ENCODE measurements around the gene DGKB. TPM values are rescaled to one million over a fixed set of nuclear protein-coding genes. Genes with fewer than 3 reads are reported as not detected.
A peak's percentile ranks its signal among the peaks of the same experiment; 100 is the strongest.

The DGKB gene
- polyA plus RNA-seq: under 1 TPM in 2 of 4 donors, not detected in 2; 0.19 to 0.31 TPM
- long read RNA-seq, donor 1: 0 reads
- long read RNA-seq, donor 2: 0 reads
- long read RNA-seq, donor 3: 0 reads
- long read RNA-seq, donor 4: 0 reads
- long read RNA-seq, donor 5: 0 reads
- long read RNA-seq, donor 6: 0 reads
- long read RNA-seq, donor 7: 0 reads
- long read RNA-seq, donor 8: 0 reads
- long read RNA-seq, donor 9: 0 reads
- long read RNA-seq, donor 10: 0 reads

GRCh38 chr7:14902589-14903067, at the start of gene DGKB:
Gene DGKB (minus strand): TSS chr7:14902751.
- peak in 1 of 2 donors; percentile 5 for DNase-seq

GRCh38 chr7:14950013-14950412, 47.5 kb upstream of the DGKB start:
- H3K4me1 ChIP-seq (ENCODE audit: control insufficient read depth in 3 of 3, insufficient read depth in 2 of 3, low read depth in 1 of 3, low read length in 2 of 3): no peaks in the 10 kb centered on the region
- H3K9me3 ChIP-seq (ENCODE audit: control insufficient read depth in 2 of 2, insufficient read depth in 1 of 2, low read depth in 1 of 2, low read length in 1 of 2): no peaks in the 10 kb centered on the region
- no peaks in the 10 kb centered on the region for H3K27me3 ChIP-seq (ENCODE audit: control insufficient read depth in 3 of 3, insufficient read depth in 3 of 3, low read length in 3 of 3)
- no peak overlapping the region for H3K27ac ChIP-seq (ENCODE audit: low read depth in 1 of 3, low read length in 2 of 3)
- FAIRE-seq: no peak
- no peak overlapping the region for H3K4me3 ChIP-seq (ENCODE audit: low read depth in 1 of 3, low read length in 3 of 3)
- H3K36me3 ChIP-seq (ENCODE audit: control insufficient read depth in 3 of 3, insufficient read depth in 2 of 3, low read depth in 1 of 3, low read length in 3 of 3): no peaks in the 10 kb centered on the region
- no peak for DNase-seq
- 76 to 93% (median 89%) methylated on average over 4 of the region's 4 CpGs for WGBS, 3 donors

More at GRCh38 chr7:14902589-14903067, at the start of gene DGKB:
- Histone ChIP-seq H3K4me1 (ENCODE audit: control insufficient read depth in 3 of 3, insufficient read depth in 2 of 3, low read depth in 1 of 3, low read length in 2 of 3) (no peaks in the 10 kb centered on the region), H3K36me3 (ENCODE audit: control insufficient read depth in 3 of 3, insufficient read depth in 2 of 3, low read depth in 1 of 3, low read length in 3 of 3) (no peaks in the 10 kb centered on the region), H3K27me3 (ENCODE audit: control insufficient read depth in 3 of 3, insufficient read depth in 3 of 3, low read length in 3 of 3) (peaks cover 0 to 15% (median 0%) of the 10 kb centered on the region in 3 donors), H3K9me3 (ENCODE audit: control insufficient read depth in 2 of 2, insufficient read depth in 1 of 2, low read depth in 1 of 2, low read length in 1 of 2) (no peaks in the 10 kb centered on the region), H3K27ac (ENCODE audit: low read depth in 1 of 3, low read length in 2 of 3) (no peak within 1 kb of the TSS), H3K4me3 (ENCODE audit: low read depth in 1 of 3, low read length in 3 of 3) (peak within 1 kb of the TSS in 1 of 3 donors; percentile 31)
- FAIRE-seq: no peak
- 6 to 14% (median 10%) methylated on average over 16 of the region's 16 CpGs for WGBS, 3 donors

GRCh38 chr7:14938181-14938580, 35.6 kb upstream of the DGKB start:
- Histone ChIP-seq H3K4me3 (ENCODE audit: low read depth in 1 of 3, low read length in 3 of 3) (no peak overlapping the region), H3K27me3 (ENCODE audit: control insufficient read depth in 3 of 3, insufficient read depth in 3 of 3, low read length in 3 of 3) (no peaks in the 10 kb centered on the region), H3K36me3 (ENCODE audit: control insufficient read depth in 3 of 3, insufficient read depth in 2 of 3, low read depth in 1 of 3, low read length in 3 of 3) (no peaks in the 10 kb centered on the region), H3K4me1 (ENCODE audit: control insufficient read depth in 3 of 3, insufficient read depth in 2 of 3, low read depth in 1 of 3, low read length in 2 of 3) (peaks cover 0 to 4% (median 0%) of the 10 kb centered on the region in 3 donors), H3K27ac (ENCODE audit: low read depth in 1 of 3, low read length in 2 of 3) (no peak overlapping the region), H3K9me3 (ENCODE audit: control insufficient read depth in 2 of 2, insufficient read depth in 1 of 2, low read depth in 1 of 2, low read length in 1 of 2) (no peaks in the 10 kb centered on the region)
- WGBS, 3 donors: 31 to 38% (median 33%) methylated on average over 1 of the region's 1 CpG
- no peak for DNase-seq
- FAIRE-seq: no peak

GRCh38 chr7:14937581-14937980, 35.0 kb upstream of the DGKB start:
- FAIRE-seq (no peak), DNase-seq (no peak)
- H3K4me3 ChIP-seq (ENCODE audit: low read depth in 1 of 3, low read length in 3 of 3): no peak overlapping the region
- H3K27ac ChIP-seq (ENCODE audit: low read depth in 1 of 3, low read length in 2 of 3): no peak overlapping the region
- H3K36me3 ChIP-seq (ENCODE audit: control insufficient read depth in 3 of 3, insufficient read depth in 2 of 3, low read depth in 1 of 3, low read length in 3 of 3): no peaks in the 10 kb centered on the region
- H3K27me3 ChIP-seq (ENCODE audit: control insufficient read depth in 3 of 3, insufficient read depth in 3 of 3, low read length in 3 of 3): no peaks in the 10 kb centered on the region
- H3K4me1 ChIP-seq (ENCODE audit: control insufficient read depth in 3 of 3, insufficient read depth in 2 of 3, low read depth in 1 of 3, low read length in 2 of 3): peaks cover 0 to 4% (median 0%) of the 10 kb centered on the region in 3 donors
- 56 to 78% (median 60%) methylated on average over 1 of the region's 1 CpG for WGBS, 3 donors
- no peaks in the 10 kb centered on the region for H3K9me3 ChIP-seq (ENCODE audit: control insufficient read depth in 2 of 2, insufficient read depth in 1 of 2, low read depth in 1 of 2, low read length in 1 of 2)

- H3K9me3 ChIP-seq (ENCODE audit: control insufficient read depth in 2 of 2, insufficient read depth in 1 of 2, low read depth in 1 of 2, low read length in 1 of 2): no peaks in the 10 kb centered on the region
- H3K36me3 ChIP-seq (ENCODE audit: control insufficient read depth in 3 of 3, insufficient read depth in 2 of 3, low read depth in 1 of 3, low read length in 3 of 3): no peaks in the 10 kb centered on the region
- FAIRE-seq (no peak), DNase-seq (peak in 1 of 2 donors; percentile 84)
- H3K4me1 ChIP-seq (ENCODE audit: control insufficient read depth in 3 of 3, insufficient read depth in 2 of 3, low read depth in 1 of 3, low read length in 2 of 3): peaks cover 0 to 4% (median 0%) of the 10 kb centered on the region in 3 donors
- WGBS, 3 donors: 15 to 30% (median 16%) methylated on average over 5 of the region's 5 CpGs
- H3K27me3 ChIP-seq (ENCODE audit: control insufficient read depth in 3 of 3, insufficient read depth in 3 of 3, low read length in 3 of 3): no peaks in the 10 kb centered on the region
- no peak overlapping the region for H3K27ac ChIP-seq (ENCODE audit: low read depth in 1 of 3, low read length in 2 of 3)
- no peak overlapping the region for H3K4me3 ChIP-seq (ENCODE audit: low read depth in 1 of 3, low read length in 3 of 3)
Measured at GRCh38 chr7:14936554-14936953, 34.0 kb upstream of the DGKB start.

- H3K9me3 ChIP-seq (ENCODE audit: control insufficient read depth in 2 of 2, insufficient read depth in 1 of 2, low read depth in 1 of 2, low read length in 1 of 2): no peaks in the 10 kb centered on the region
- no peaks in the 10 kb centered on the region for H3K36me3 ChIP-seq (ENCODE audit: control insufficient read depth in 3 of 3, insufficient read depth in 2 of 3, low read depth in 1 of 3, low read length in 3 of 3)
- no peak overlapping the region for H3K27ac ChIP-seq (ENCODE audit: low read depth in 1 of 3, low read length in 2 of 3)
- H3K4me1 ChIP-seq (ENCODE audit: control insufficient read depth in 3 of 3, insufficient read depth in 2 of 3, low read depth in 1 of 3, low read length in 2 of 3): peaks cover 0 to 4% (median 0%) of the 10 kb centered on the region in 3 donors
- DNase-seq: no peak
- no peaks in the 10 kb centered on the region for H3K27me3 ChIP-seq (ENCODE audit: control insufficient read depth in 3 of 3, insufficient read depth in 3 of 3, low read length in 3 of 3)
- H3K4me3 ChIP-seq (ENCODE audit: low read depth in 1 of 3, low read length in 3 of 3): no peak overlapping the region
- WGBS, 3 donors: 69 to 81% (median 80%) methylated on average over 3 of the region's 3 CpGs
- no peak for FAIRE-seq
Measured at GRCh38 chr7:14934839-14935238, 32.3 kb upstream of the DGKB start.

GRCh38 chr7:14931511-14932215, 29.1 kb upstream of the DGKB start:
- Histone ChIP-seq H3K9me3 (ENCODE audit: control insufficient read depth in 2 of 2, insufficient read depth in 1 of 2, low read depth in 1 of 2, low read length in 1 of 2) (no peaks in the 10 kb centered on the region), H3K27ac (ENCODE audit: low read depth in 1 of 3, low read length in 2 of 3) (no peak overlapping the region), H3K4me1 (ENCODE audit: control insufficient read depth in 3 of 3, insufficient read depth in 2 of 3, low read depth in 1 of 3, low read length in 2 of 3) (peaks cover 0 to 2% (median 0%) of the 10 kb centered on the region in 3 donors), H3K4me3 (ENCODE audit: low read depth in 1 of 3, low read length in 3 of 3) (no peak overlapping the region), H3K36me3 (ENCODE audit: control insufficient read depth in 3 of 3, insufficient read depth in 2 of 3, low read depth in 1 of 3, low read length in 3 of 3) (no peaks in the 10 kb centered on the region), H3K27me3 (ENCODE audit: control insufficient read depth in 3 of 3, insufficient read depth in 3 of 3, low read length in 3 of 3) (no peaks in the 10 kb centered on the region)
- no peak for FAIRE-seq
- DNase-seq: no peak
- WGBS, 3 donors: 74 to 87% (median 85%) methylated on average over 4 of the region's 4 CpGs

- Histone ChIP-seq H3K9me3 (ENCODE audit: control insufficient read depth in 2 of 2, insufficient read depth in 1 of 2, low read depth in 1 of 2, low read length in 1 of 2) (no peaks in the 10 kb centered on the region), H3K36me3 (ENCODE audit: control insufficient read depth in 3 of 3, insufficient read depth in 2 of 3, low read depth in 1 of 3, low read length in 3 of 3) (no peaks in the 10 kb centered on the region), H3K4me1 (ENCODE audit: control insufficient read depth in 3 of 3, insufficient read depth in 2 of 3, low read depth in 1 of 3, low read length in 2 of 3) (no peaks in the 10 kb centered on the region), H3K27me3 (ENCODE audit: control insufficient read depth in 3 of 3, insufficient read depth in 3 of 3, low read length in 3 of 3) (no peaks in the 10 kb centered on the region), H3K27ac (ENCODE audit: low read depth in 1 of 3, low read length in 2 of 3) (no peak overlapping the region), H3K4me3 (ENCODE audit: low read depth in 1 of 3, low read length in 3 of 3) (no peak overlapping the region)
- WGBS, 3 donors: 62 to 67% (median 64%) methylated on average over 1 of the region's 1 CpG
- no peak for FAIRE-seq
- DNase-seq: no peak
Measured at GRCh38 chr7:14924398-14924797, 21.8 kb upstream of the DGKB start.
